GM12878 (cell line): ENCODE results near the gene SLC37A1. TPM values are rescaled to one million over a fixed set of nuclear protein-coding genes. Genes with fewer than 3 reads are reported as not detected.

Source experiments
- ATAC-seq: fragments of 200-7000 bp; cut with Tn5 transposase; 3 replicates; pipeline ENCODE4 v1.9.1; 2020; ENCODE audit warnings: mild to moderate bottlenecking, moderate library complexity
- BruUV-seq: library from RNA; stranded (reverse); fragments of 400-500 nt; replicated peaks from 2 replicates; lab custom pipeline; 2021; lab: Mats Ljungman, UMichigan
- CTCF ChIA-PET: fragments of 300-600 bp; sonication (Branson Sonifier 250); formaldehyde crosslinking; extraction: SDS; loops from one replicate; lab custom pipeline; 2021; ENCODE audit warnings: inconsistent platforms; lab: Yijun Ruan, JAX
- POLR2A ChIA-PET: fragments of 350-600 bp; formaldehyde crosslinking; extraction: SDS; loops from one replicate; lab custom pipeline; 2021; ENCODE audit warnings: inconsistent platforms; lab: Charles Lee
- RAD21 ChIA-PET: fragments of 300-600 bp; sonication (Branson Sonifier 250); formaldehyde crosslinking; loops from one replicate; lab custom pipeline; 2023; ENCODE audit warnings: antibody characterized with exemption; ENCODE audit not compliant: unreplicated experiment; lab: Charles Lee
- SMC1A ChIA-PET: fragments of 300-600 bp; sonication (Branson Sonifier 250); formaldehyde crosslinking; loops from one replicate; lab custom pipeline; 2023; ENCODE audit not compliant: unreplicated experiment, uncharacterized antibody; lab: Charles Lee
- DNase-seq: peaks from one replicate; pipeline ENCODE4 v3.0.0-alpha.2; 2011; ENCODE audit warnings: low read depth, low spot score
- FAIRE-seq: peaks from 3 replicates; lab custom pipeline; 2011; peaks lifted over from hg19 to GRCh38; lab: Jason Lieb, UNC
- H2AFZ ChIP-seq: 2 replicates; pipeline ENCODE4 v1.6.0; 2011; ENCODE audit warnings: low read depth, low read length, control low read depth; ENCODE audit not compliant: control insufficient read depth
- H3K27ac ChIP-seq: 2 replicates; pipeline ENCODE4 v1.5.1; 2011; ENCODE audit warnings: control low read depth; ENCODE audit not compliant: control insufficient read depth, insufficient read depth
- H3K27me3 ChIP-seq, 2 experiments: replicated peaks in 1 of 2; 2 replicates each; pipeline versions ENCODE4 v1.6.0 to v1.6.1; 2011; ENCODE audit warnings: low read length in 1 of 2; ENCODE audit not compliant: control insufficient read depth in 2 of 2, insufficient read depth in 2 of 2
- H3K36me3 ChIP-seq, 2 experiments: 2 replicates each; pipeline ENCODE4 v1.5.1; 2011; ENCODE audit warnings: low read length in 1 of 2; ENCODE audit not compliant: control insufficient read depth in 2 of 2, insufficient read depth in 2 of 2
- H3K4me1 ChIP-seq: 2 replicates; pipeline ENCODE4 v1.6.1; 2011; ENCODE audit warnings: mild to moderate bottlenecking, low read length, moderate library complexity, mixed read lengths; ENCODE audit not compliant: control insufficient read depth, insufficient read depth
- H3K4me2 ChIP-seq: 2 replicates; pipeline ENCODE4 v1.6.0; 2011; ENCODE audit warnings: control low read depth; ENCODE audit not compliant: control insufficient read depth, insufficient read depth
- H3K4me3 ChIP-seq: fragments of 200-600 bp; sonication (generic); 2 replicates; pipeline ENCODE4 v1.5.1; 2016
- H3K79me2 ChIP-seq: 2 replicates; pipeline ENCODE4 v1.6.0; 2011; ENCODE audit warnings: low read length; ENCODE audit not compliant: control insufficient read depth, insufficient read depth
- H3K9ac ChIP-seq: 2 replicates; pipeline ENCODE4 v1.8.0; 2011; ENCODE audit warnings: low read length, control low read depth, mixed read lengths; ENCODE audit not compliant: control insufficient read depth, insufficient read depth
- H3K9me3 ChIP-seq: replicated peaks from 3 replicates; pipeline ENCODE4 v1.5.1; 2011; ENCODE audit warnings: mild to moderate bottlenecking, low read length; ENCODE audit not compliant: control insufficient read depth, insufficient read depth
- H4K20me1 ChIP-seq: 2 replicates; pipeline ENCODE4 v1.6.0; 2011; ENCODE audit not compliant: control insufficient read depth, insufficient read depth
- CHD4 ChIP-seq: fragments of 200-600 bp; sonication (generic); IDR thresholded peaks from 2 replicates; pipeline ENCODE4 v1.6.1; 2016; ENCODE audit warnings: mild to moderate bottlenecking
- GABPA ChIP-seq: IDR thresholded peaks from 2 replicates; pipeline ENCODE4 v1.6.1; 2014; ENCODE audit warnings: antibody characterized with exemption, low read depth, mild to moderate bottlenecking, inconsistent platforms
- HDAC2 ChIP-seq: fragments of 200-600 bp; sonication (generic); IDR thresholded peaks from 2 replicates; pipeline ENCODE4 v1.6.1; 2017
- IKZF1 ChIP-seq: fragments of 450-650 bp; conservative IDR thresholded peaks from 2 replicates; pipeline ENCODE4 v1.6.1; 2017; ENCODE audit warnings: antibody characterized with exemption, mild to moderate bottlenecking
- IKZF2 ChIP-seq, 2 experiments: fragments of 450-650 bp; IDR thresholded peaks; 2 replicates each; pipeline ENCODE4 v1.6.1; 2017; ENCODE audit warnings: mild to moderate bottlenecking in 2 of 2, moderate library complexity in 2 of 2
- POU2F2 ChIP-seq: IDR thresholded peaks from 3 replicates; pipeline ENCODE4 v1.6.1; 2011; ENCODE audit warnings: low read depth, mild to moderate bottlenecking, low read length, borderline replicate concordance
- SIN3A ChIP-seq: IDR thresholded peaks from 2 replicates; pipeline ENCODE4 v1.6.1; 2012; ENCODE audit warnings: low read depth, low read length, improper control_type of control experiment
- SPI1 ChIP-seq: IDR thresholded peaks from 2 replicates; pipeline ENCODE4 v1.6.1; 2011; ENCODE audit warnings: low read depth, mild to moderate bottlenecking, low read length, moderate library complexity, borderline replicate concordance; ENCODE audit not compliant: insufficient read depth
- WGBS: methylation state at CpG from one replicate; pipeline ENCODE4 v1.1.6; 2016; ENCODE audit warnings: low lambda C conversion rate; ENCODE audit not compliant: insufficient replicate concordance, insufficient coverage; ENCODE audit errors: missing lambda C conversion rate; 5-methylcytosine and 5-hydroxymethylcytosine counted together
- in situ Hi-C: fragments of 300-500 bp; cut with MboI; formaldehyde crosslinking; loops from 9 replicates; pipeline ENCODE4 v1.14.3; 2018; ENCODE audit warnings: mixed read lengths
- intact Hi-C: fragments of 100-400 bp; cut with micrococcal nuclease; formaldehyde crosslinking; loops from one replicate; pipeline ENCODE4 v1.14.2; 2022; ENCODE audit not compliant: unreplicated experiment
- polyA plus RNA-seq, 11 experiments: library from polyadenylated mRNA; depleted of rRNA in 4 of 11; unstranded in 6 of 11; stranded (reverse) in 5 of 11; fragments of >200 nt; fragmentation: Nextera tagmentation in 4 of 11; fragmentation: Illumina TruSeq in 1 of 11; extraction: Ambion mirVana in 4 of 11; extraction: Trizol in 1 of 11; gene quantifications; 1 replicate in 1 of 11; 2 replicates in 10 of 11; pipeline versions ENCODE4 v1.2.1 to v1.2.3, GENCODE V29; 2011 to 2016; ENCODE audit warnings: inconsistent platforms in 2 of 11, missing spikeins in 2 of 11, low read depth in 1 of 11
- total RNA-seq, 4 experiments: library from RNA; depleted of rRNA in 3 of 4; stranded (reverse); fragments of >200 nt in 3 of 4; fragmentation: Illumina TruSeq in 1 of 4; extraction: Trizol in 1 of 4; gene quantifications; 2 replicates each; pipeline versions ENCODE4 v1.2.1 to v1.2.3, GENCODE V29; 2013 to 2021
- TF ChIP-seq, protein P1 (sequence below): IDR thresholded peaks from 2 replicates; pipeline ENCODE4 v1.6.1; 2011; ENCODE audit warnings: mild to moderate bottlenecking, low read depth, low read length, moderate library complexity; ENCODE audit not compliant: insufficient replicate concordance
- TF ChIP-seq, protein P2 (sequence below): fragments of 150-350 bp; IDR thresholded peaks from 2 replicates; pipeline ENCODE4 v1.6.1; 2014; ENCODE audit warnings: mild to moderate bottlenecking, low read depth, low read length
- TF ChIP-seq, protein P3 (sequence below): fragments of 150-350 bp; IDR thresholded peaks from 2 replicates; pipeline ENCODE4 v1.6.1; 2016; ENCODE audit warnings: low read depth, low read length

Gene SLC37A1
- total and polyA plus RNA-seq, 10 of the 15 experiments (the other 5 are each of a cell fraction or from before 2014, with no cell fraction given) = 1.1 to 35.5 (median 24.4) TPM

DNA sequence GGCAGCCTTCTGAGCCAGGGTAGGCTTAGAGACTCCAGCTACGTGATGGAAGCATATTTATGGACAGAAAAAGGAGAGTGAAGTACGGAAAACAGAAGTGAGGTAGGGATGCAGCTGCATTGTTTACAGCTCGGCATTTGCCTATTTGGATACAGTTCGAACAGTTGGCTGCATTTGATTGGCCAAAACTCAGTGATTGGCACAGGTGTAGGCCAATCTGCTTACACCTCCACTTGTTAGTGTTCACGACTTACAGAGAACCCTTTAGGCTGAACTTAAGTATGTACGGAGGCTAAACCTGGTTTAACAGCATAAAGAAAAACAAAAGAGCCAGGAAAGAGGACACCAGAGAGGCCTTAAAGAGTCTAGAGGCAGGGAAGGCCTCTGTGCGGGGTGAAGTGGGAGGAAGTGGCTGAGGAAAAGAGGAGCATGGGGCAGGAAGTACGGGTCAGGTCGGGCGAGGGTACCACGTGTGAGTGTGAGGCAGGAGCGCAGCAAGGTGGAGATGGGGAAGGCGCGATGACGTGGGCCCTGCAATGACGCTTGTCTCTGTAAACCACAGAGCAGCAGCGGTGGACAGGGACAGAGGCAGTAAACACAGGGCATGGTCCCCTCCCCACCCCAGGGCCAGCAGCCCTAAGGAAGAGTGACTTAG is 49.7 kb upstream of the SLC37A1 start (continued):
- peak; percentile 2; the same call in 1 of the 2 replicates for TF ChIP-seq SPI1
- TF ChIP-seq, protein P1, sequence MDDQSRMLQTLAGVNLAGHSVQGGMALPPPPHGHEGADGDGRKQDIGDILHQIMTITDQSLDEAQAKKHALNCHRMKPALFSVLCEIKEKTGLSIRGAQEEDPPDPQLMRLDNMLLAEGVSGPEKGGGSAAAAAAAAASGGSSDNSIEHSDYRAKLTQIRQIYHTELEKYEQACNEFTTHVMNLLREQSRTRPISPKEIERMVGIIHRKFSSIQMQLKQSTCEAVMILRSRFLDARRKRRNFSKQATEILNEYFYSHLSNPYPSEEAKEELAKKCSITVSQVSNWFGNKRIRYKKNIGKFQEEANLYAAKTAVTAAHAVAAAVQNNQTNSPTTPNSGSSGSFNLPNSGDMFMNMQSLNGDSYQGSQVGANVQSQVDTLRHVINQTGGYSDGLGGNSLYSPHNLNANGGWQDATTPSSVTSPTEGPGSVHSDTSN = peak; percentile 95

DNA sequence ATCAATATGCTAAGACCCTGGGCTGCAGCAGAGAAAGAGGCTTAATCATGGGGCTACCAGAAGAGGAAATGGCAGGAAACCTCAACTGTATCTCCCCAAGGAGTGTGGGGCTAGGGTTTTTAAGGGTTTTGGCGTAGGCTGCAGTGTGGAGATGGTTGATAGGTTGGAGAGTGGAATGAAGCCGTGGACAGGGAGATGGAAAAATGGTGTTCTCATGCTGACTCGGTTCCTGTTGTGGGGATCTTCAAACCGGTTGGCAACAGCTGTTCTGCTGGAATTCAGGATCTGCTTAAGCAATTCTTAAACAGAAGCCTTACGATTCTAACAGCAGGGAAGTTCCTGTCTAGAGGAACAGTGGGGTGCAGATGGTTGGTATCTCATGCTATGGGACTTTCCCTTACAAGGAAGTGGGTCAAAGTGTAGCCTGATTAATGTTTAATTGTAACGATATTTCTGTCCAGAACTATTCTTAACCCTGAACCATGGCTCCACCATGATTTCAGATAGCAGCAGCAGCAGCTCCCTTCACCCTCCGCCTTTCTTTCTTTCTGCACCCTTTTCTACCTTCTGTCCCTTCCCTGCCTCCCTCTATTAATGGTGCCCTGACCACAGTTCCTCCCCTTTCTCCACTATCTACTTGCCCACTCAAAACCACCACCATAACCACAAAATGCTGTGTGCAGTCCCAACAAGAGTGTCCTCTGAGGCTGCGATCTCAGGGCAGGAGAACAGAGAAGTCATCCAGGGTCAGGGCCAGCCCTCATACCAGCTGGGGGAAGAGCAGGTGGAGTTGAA is 48.4 kb upstream of the SLC37A1 start:
- Histone ChIP-seq H3K4me3 (peak overlapping the region; percentile 31), H3K4me2 (peak overlapping the region; percentile 73), H3K27ac (peak overlapping the region; percentile 59), H3K9me3 (no peaks in the 10 kb centered on the region), H3K4me1 (peaks cover 82% of the 10 kb centered on the region), H3K9ac (no peak overlapping the region), H3K36me3 (no peaks in the 10 kb centered on the region), H3K27me3 (no peaks in the 10 kb centered on the region), H2AFZ (no peak overlapping the region), H3K79me2 (no peaks in the 10 kb centered on the region), H4K20me1 (no peaks in the 10 kb centered on the region)
- SMC1A ChIA-PET = interaction anchor here (0.7 to 12.0 kb wide), 9 partner anchors 9 to 70 kb away, joined by 3 to 268 read pairs (median 4); no protein-coding TSS in a partner anchor
- DNase-seq = peak; percentile 76
- POLR2A ChIA-PET = interaction anchor here (0.6 to 1.8 kb wide), 3 partner anchors 62 to 180 kb away, joined by 4 to 8 read pairs (median 5); no protein-coding TSS in a partner anchor
- ATAC-seq = peak; percentile 58
- RAD21 ChIA-PET = interaction anchor here (0.6 to 7.2 kb wide), 7 partner anchors 9 to 70 kb away, joined by 3 to 146 read pairs (median 4); no protein-coding TSS in a partner anchor
- intact Hi-C loops = loop anchor here (10.0 kb wide), 1 partner anchor 230 kb away; no protein-coding TSS in a partner anchor
- BruUV-seq = TSS peak; percentile 94
- WGBS = 1% methylated on average over 8 of the region's 8 CpGs
- in situ Hi-C loops = no loop called here
- FAIRE-seq = peak; percentile 56
- CTCF ChIA-PET = interaction anchor here (1.2 to 7.8 kb wide), 4 partner anchors 10 to 71 kb away, joined by 3 to 168 read pairs (median 16); no protein-coding TSS in a partner anchor
- TF ChIP-seq HDAC2 = no peak
- no peak for TF ChIP-seq GABPA
- TF ChIP-seq SIN3A = no peak
- TF ChIP-seq IKZF1 = peak; percentile 96
- TF ChIP-seq, protein P2, sequence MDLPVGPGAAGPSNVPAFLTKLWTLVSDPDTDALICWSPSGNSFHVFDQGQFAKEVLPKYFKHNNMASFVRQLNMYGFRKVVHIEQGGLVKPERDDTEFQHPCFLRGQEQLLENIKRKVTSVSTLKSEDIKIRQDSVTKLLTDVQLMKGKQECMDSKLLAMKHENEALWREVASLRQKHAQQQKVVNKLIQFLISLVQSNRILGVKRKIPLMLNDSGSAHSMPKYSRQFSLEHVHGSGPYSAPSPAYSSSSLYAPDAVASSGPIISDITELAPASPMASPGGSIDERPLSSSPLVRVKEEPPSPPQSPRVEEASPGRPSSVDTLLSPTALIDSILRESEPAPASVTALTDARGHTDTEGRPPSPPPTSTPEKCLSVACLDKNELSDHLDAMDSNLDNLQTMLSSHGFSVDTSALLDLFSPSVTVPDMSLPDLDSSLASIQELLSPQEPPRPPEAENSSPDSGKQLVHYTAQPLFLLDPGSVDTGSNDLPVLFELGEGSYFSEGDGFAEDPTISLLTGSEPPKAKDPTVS = no peak
- no peak for TF ChIP-seq CHD4
- TF ChIP-seq, protein P1 = no peak
- TF ChIP-seq, protein P3, sequence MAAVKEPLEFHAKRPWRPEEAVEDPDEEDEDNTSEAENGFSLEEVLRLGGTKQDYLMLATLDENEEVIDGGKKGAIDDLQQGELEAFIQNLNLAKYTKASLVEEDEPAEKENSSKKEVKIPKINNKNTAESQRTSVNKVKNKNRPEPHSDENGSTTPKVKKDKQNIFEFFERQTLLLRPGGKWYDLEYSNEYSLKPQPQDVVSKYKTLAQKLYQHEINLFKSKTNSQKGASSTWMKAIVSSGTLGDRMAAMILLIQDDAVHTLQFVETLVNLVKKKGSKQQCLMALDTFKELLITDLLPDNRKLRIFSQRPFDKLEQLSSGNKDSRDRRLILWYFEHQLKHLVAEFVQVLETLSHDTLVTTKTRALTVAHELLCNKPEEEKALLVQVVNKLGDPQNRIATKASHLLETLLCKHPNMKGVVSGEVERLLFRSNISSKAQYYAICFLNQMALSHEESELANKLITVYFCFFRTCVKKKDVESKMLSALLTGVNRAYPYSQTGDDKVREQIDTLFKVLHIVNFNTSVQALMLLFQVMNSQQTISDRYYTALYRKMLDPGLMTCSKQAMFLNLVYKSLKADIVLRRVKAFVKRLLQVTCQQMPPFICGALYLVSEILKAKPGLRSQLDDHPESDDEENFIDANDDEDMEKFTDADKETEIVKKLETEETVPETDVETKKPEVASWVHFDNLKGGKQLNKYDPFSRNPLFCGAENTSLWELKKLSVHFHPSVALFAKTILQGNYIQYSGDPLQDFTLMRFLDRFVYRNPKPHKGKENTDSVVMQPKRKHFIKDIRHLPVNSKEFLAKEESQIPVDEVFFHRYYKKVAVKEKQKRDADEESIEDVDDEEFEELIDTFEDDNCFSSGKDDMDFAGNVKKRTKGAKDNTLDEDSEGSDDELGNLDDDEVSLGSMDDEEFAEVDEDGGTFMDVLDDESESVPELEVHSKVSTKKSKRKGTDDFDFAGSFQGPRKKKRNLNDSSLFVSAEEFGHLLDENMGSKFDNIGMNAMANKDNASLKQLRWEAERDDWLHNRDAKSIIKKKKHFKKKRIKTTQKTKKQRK = no peak
- TF ChIP-seq IKZF2 (IDR thresholded peaks at IDR 0.05) = peak; percentile 94 to 96
- no peak for TF ChIP-seq POU2F2
